Stimulated activated CD8-positive, alpha-beta memory T cell treated with anti-CD3 and anti-CD28 coated beads, Interleukin-15, amount 100 ng/mL, for 4 hours (primary cell): ENCODE results near the gene PKP1.

Experiments
- DNase-seq, 2 donors: peaks; one replicate each; pipeline ENCODE4 v3.0.0-alpha.2; 2020; ENCODE audit warnings: low read depth in 2 of 2

Gene PKP1

GRCh38 chr1:201260648-201261311 is 22.5 kb upstream of the PKP1 start:
- no peak for DNase-seq

GRCh38 chr1:201261771-201262547 is 21.3 kb upstream of the PKP1 start:
- no peak for DNase-seq

GRCh38 chr1:201262963-201263608 is 20.2 kb upstream of the PKP1 start:
- DNase-seq, result no peak

GRCh38 chr1:201264072-201264471 is 19.2 kb upstream of the PKP1 start:
- no peak for DNase-seq

GRCh38 chr1:201264554-201264953 is 18.8 kb upstream of the PKP1 start:
- no peak for DNase-seq

GRCh38 chr1:201265756-201266155 is 17.6 kb upstream of the PKP1 start:
- no peak for DNase-seq

- DNase-seq, result no peak
These were observed 17.0 kb upstream of the PKP1 start for GRCh38 chr1:201266276-201266675.

GRCh38 chr1:201266774-201267173 is 16.5 kb upstream of the PKP1 start:
- DNase-seq, result no peak

GRCh38 chr1:201267481-201268229 is 15.7 kb upstream of the PKP1 start:
- DNase-seq, result no peak

GRCh38 chr1:201268604-201269151 is 14.6 kb upstream of the PKP1 start:
- DNase-seq, result no peak

GRCh38 chr1:201269281-201269680 is 14.0 kb upstream of the PKP1 start:
- DNase-seq, result no peak

- no peak for DNase-seq
These were observed 13.4 kb upstream of the PKP1 start for GRCh38 chr1:201269900-201270410.

- no peak for DNase-seq
These were observed 12.5 kb upstream of the PKP1 start for GRCh38 chr1:201270616-201271390.

- no peak for DNase-seq
These were observed 10.5 kb upstream of the PKP1 start for GRCh38 chr1:201272799-201273198.

- no peak for DNase-seq
These were observed 8.6 kb upstream of the PKP1 start for GRCh38 chr1:201274616-201275252.

GRCh38 chr1:201275253-201275666 is 8.0 kb upstream of the PKP1 start:
- no peak for DNase-seq

- DNase-seq, result no peak
These were observed 6.4 kb upstream of the PKP1 start for GRCh38 chr1:201276891-201277290.

- no peak for DNase-seq
These were observed 5.9 kb upstream of the PKP1 start for GRCh38 chr1:201277441-201277840.

GRCh38 chr1:201279313-201279712 is 4.0 kb upstream of the PKP1 start:
- no peak for DNase-seq

- DNase-seq, result no peak
These were observed 2.4 kb upstream of the PKP1 start for GRCh38 chr1:201280884-201281283.
